ENCODE results near the gene ZFP36.

ZFP36 gene

DNA sequence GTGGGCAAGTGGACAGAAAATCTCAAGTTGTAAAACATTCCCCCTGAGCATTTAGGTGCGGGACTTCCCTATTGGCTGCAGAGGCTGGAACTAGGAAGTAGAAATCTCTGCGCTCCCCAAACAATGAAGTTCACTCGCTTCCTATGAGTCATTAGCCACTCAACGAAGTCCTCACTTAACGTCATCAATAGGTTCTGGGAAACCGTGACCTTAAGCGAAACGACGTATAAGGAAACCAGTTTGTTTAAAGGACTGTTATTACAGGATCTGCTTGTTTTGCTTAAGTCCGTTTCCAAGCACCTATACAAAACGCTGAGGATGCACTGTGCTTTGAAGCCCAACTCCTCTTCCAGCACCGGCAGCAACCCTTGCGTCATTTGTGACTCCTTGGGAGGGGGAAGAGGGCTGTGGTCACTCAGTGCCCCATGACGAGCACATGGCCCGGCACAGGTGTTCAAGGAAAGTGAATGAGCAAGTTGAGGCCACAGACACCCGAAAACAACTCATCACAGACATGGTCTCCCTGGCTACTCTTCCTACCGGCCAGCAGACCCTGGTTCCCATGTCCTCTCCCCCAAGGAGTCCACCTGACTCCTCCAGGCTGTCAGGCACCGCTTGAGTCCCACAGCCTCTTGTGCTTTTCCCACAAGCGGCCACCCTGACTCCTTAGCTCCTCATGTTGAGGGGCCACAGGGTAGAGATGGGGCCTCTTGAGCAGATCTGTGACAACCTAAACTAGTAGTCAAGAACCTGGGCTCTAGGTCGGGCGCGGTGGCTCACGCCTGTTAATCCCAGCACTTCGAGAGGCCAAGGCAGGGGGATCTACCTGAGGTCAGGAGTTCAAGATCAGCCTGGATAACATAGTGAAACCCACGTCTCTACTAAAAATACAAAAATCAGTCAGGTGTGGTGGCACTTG, 24.3 kb downstream of the ZFP36 start:
- H3K4me3 ChIP-seq (ENCODE audit: low read depth, low read length) = peak overlapping the region; percentile 9
- DNase-seq (ENCODE audit: low read depth) = peak; percentile 86
- TF ChIP-seq CTCF (IDR thresholded peaks at IDR 0.05; ENCODE audit: insufficient read depth, low read depth, low read length, missing control alignments) = no peak

DNA sequence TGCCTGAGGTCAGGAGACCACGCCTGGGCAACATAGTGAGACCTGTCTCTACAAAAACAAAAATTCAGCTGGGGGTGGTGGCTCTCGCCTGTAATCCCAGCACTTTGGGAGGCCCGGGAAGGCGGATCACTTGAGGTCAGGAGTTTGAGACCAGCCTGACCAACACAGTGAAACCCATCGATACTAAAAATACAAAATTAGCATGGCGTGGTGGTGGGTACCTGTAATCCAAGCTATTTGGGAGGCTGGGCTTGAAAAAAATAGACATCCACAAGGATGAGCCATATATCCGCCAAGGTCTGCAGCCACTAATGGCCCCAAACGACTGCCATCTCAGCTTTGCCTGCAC, 26.0 kb downstream of the ZFP36 start:
- DNase-seq (ENCODE audit: low read depth) = no peak
- TF ChIP-seq CTCF (IDR thresholded peaks at IDR 0.05; ENCODE audit: insufficient read depth, low read depth, low read length, missing control alignments) = no peak
- no peak overlapping the region for H3K4me3 ChIP-seq (ENCODE audit: low read depth, low read length)

- peak overlapping the region; percentile 95 for H3K4me3 ChIP-seq (ENCODE audit: low read depth, low read length)
- DNase-seq (ENCODE audit: low read depth) = no peak
- TF ChIP-seq CTCF (IDR thresholded peaks at IDR 0.05; ENCODE audit: insufficient read depth, low read depth, low read length, missing control alignments) = no peak
These were observed 26.9 kb downstream of the ZFP36 start for GRCh38 chr19:39433480-39434079.

- H3K4me3 ChIP-seq (ENCODE audit: low read depth, low read length) = peak overlapping the region; percentile 95
- DNase-seq (ENCODE audit: low read depth) = no peak
- no peak for TF ChIP-seq CTCF (IDR thresholded peaks at IDR 0.05; ENCODE audit: insufficient read depth, low read depth, low read length, missing control alignments)
These were observed 27.8 kb downstream of the ZFP36 start for GRCh38 chr19:39434123-39435076.

GRCh38 chr19:39435499-39436349, 29.1 kb downstream of the ZFP36 start, which contains the start of gene RPS16:
Gene RPS16 (minus strand): TSS chr19:39435949. CDS start chr19:39435895, 54 bp downstream.
- peak; percentile 99 for DNase-seq (ENCODE audit: low read depth)
- TF ChIP-seq CTCF (IDR thresholded peaks at IDR 0.05; ENCODE audit: insufficient read depth, low read depth, low read length, missing control alignments) = no peak
- H3K4me3 ChIP-seq (ENCODE audit: low read depth, low read length) = peak within 1 kb of the TSS; percentile 95

DNA sequence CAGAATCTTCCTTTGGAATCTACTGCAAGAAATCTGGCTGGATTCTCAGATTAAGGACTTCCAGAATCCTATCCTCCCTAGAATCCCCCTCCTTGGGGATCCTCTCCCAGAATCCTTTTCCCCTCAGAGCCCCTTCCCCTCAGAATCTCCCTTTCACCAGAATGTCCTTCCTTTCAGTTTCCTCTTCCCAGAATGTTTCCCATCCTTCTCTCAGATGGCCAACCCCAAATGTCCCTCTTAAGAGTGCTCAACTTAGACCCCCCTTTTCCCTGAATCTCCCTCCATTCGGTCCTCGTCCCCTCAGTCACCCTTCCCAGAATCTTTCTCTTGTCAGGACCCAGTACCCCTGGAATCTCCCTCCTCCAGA, 29.7 kb downstream of the ZFP36 start:
- no peak for TF ChIP-seq CTCF (IDR thresholded peaks at IDR 0.05; ENCODE audit: insufficient read depth, low read depth, low read length, missing control alignments)
- no peak for DNase-seq (ENCODE audit: low read depth)
- H3K4me3 ChIP-seq (ENCODE audit: low read depth, low read length) = peak overlapping the region; percentile 90
